NCI-H82 treated with DMSO at 0.1 percent for 48 hours (cell line): ENCODE data around the gene DTX4.
A peak's percentile ranks its signal among the peaks of the same experiment; 100 is the strongest.

Experiments used
- DNase-seq: peaks from one replicate; lab custom pipeline; 2025; ENCODE audit not compliant: unreplicated experiment; lab: John Stamatoyannopoulos, UW

Gene DTX4

DNA sequence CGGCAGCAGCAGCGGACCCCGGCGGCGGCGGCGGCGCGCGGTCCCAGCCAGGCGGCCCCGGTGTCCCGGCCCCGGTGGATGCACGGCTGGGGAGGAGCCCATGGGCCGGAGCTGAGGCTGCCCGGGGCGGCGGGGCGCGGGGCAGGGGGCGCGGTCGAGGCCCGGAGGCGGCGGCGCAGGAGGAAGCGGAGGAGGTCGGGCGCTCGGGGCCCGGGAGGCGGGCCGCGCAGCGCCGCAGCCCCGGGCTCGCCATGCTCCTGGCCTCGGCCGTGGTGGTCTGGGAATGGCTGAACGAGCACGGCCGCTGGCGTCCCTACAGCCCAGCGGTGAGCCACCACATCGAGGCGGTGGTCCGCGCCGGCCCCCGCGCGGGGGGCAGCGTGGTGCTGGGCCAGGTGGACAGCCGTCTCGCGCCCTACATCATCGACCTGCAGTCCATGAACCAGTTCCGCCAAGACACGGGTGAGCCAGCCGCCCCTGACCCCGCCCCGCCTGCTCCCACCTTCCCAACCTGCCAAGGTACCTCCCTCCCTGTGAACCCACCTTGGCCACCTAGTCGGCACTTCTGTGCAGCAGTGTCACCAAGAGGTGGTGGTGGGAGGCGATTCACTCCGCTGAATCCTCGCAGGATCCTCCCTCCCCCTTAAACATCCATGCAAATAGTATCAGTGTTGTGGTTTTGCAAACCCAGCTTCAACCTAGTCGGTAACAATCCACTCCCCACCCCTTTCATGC is 580 bp downstream of the DTX4 start:
- no peak for DNase-seq

- peak; percentile 2 for DNase-seq
Measured at GRCh38 chr11:59173080-59173963, 1.4 kb downstream of the DTX4 start.

GRCh38 chr11:59173964-59174663 is 2.2 kb downstream of the DTX4 start:
- peak; percentile 1 for DNase-seq

- DNase-seq: no peak
Measured at GRCh38 chr11:59174664-59175033, 2.7 kb downstream of the DTX4 start.

GRCh38 chr11:59175091-59175501 is 3.2 kb downstream of the DTX4 start:
- DNase-seq: peak; percentile 31

- no peak for DNase-seq
Measured at GRCh38 chr11:59176330-59176729, 4.4 kb downstream of the DTX4 start.

DNA sequence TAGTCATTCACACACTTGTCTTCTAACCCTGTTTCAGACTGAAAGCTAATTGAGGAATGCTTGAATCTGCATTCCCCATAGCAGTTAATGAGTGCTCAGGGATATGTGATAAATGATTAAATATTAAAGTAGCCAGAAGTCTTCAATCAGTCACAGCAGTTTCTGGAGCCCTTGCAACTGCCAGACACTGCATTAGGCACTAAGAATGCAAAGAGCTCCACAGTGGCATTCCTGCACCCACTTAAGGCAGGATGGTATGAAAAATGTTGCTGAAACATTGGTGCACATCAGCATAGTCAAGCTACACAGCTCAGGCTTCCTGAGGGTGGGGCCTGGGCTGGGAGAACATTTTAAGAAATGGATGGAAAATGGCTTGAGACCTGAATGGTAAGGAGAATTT is 6.5 kb downstream of the DTX4 start:
- DNase-seq: no peak

DNA sequence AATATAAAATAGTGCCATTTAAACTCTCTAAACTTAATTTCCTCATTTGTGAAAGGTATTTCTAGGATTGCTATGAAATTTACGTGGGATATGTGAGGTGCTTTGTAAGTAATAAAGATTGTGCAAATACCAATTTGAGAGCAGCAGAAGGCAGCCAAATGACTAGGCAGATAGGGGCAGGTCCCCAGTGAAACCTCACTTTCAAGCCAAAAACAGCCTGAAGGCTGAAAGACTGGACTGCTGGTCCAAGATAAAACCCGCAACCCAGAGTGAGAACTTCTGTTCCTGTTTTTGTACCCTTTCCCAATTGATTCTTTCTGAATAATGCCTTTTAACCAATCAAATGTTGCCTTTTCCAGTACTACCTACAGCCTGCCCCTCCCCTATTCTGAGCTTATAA is 7.2 kb downstream of the DTX4 start:
- no peak for DNase-seq

DNA sequence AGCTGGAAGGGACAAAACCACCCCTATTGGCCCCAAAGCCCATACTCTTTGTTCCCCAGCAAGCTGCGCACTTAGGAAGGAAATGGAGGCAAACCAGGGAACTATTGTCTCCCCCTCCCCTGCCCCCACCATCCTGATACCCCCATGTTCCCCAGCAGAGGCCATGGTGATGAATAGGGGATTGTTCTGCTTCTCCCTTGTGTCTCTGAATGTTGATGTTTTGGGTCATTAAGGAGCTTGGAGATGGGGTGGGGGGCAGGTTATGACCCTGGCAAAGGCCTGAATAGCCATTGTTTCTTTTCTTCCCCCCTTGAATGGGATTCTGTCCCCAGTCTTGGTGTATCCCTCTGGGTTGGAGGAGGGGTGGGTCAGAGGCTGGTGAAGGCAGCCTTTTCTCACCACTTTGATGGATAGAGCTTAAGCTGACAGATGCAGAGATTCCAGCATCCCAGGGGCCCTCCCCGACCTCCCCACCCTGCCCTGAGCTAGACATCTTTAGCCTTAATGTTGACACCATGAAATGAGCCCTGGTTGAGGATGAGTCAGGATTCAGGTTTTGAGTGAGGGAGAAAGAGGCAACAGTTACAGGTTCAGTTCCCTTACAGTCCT is 8.3 kb downstream of the DTX4 start:
- DNase-seq: no peak

- DNase-seq: no peak
Measured at GRCh38 chr11:59180907-59181306, 9.0 kb downstream of the DTX4 start.

DNA sequence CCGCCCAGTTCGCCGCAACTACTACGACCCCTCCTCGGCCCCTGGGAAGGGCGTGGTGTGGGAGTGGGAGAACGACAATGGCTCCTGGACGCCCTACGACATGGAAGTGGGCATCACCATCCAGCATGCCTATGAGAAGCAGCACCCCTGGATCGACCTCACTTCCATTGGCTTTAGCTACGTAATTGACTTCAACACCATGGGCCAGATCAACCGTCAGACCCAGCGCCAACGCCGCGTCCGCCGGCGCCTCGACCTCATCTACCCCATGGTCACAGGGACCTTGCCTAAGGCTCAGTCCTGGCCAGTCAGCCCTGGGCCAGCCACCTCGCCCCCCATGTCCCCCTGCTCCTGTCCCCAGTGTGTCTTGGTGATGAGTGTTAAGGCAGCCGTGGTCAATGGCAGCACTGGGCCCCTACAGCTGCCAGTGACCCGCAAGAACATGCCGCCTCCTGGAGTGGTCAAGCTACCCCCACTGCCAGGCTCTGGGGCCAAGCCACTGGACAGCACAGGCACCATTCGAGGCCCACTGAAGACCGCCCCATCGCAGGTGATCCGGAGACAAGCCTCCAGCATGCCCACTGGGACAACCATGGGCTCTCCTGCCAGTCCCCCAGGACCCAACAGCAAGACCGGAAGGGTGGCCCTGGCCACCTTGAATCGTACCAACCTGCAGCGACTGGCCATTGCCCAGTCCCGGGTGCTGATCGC is 10.0 kb downstream of the DTX4 start:
- no peak for DNase-seq

DNA sequence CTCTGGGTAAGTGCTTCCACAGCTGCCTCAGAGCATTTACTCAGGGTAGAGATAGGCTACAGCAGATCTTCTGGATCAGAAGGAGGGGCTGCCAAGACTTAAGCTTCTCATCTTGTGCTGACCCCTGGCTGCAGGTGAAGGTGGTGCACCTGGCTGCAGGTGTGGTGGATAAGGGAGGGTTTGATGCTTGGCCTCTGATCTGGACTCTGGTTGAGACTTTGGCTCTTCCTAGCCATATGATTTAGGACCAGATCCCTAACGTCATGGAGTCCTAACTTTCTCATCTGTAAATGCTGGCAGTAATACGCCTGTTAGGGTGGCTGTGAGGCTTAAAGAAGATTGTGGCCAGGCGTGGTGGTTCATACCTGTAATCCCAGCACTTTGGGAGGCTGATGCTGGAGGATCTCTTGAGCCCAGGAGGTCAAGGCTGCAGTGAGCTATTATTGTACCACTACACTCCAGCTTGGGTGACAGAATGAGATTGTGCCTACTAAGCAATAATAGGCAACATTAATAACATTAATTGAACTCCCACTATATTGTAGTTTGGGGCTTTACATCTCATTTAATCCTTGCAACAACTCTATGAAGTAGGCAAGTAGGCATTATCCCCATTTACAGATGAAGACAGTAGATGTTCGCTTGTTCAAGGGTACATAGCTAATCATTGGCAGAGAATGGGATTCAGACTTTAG is 10.7 kb downstream of the DTX4 start:
- DNase-seq: no peak

GRCh38 chr11:59183771-59184170 is 11.8 kb downstream of the DTX4 start:
- no peak for DNase-seq

- no peak for DNase-seq
Measured at GRCh38 chr11:59184691-59185339, 12.9 kb downstream of the DTX4 start.

- no peak for DNase-seq
Measured at GRCh38 chr11:59185386-59185945, 13.5 kb downstream of the DTX4 start.

DNA sequence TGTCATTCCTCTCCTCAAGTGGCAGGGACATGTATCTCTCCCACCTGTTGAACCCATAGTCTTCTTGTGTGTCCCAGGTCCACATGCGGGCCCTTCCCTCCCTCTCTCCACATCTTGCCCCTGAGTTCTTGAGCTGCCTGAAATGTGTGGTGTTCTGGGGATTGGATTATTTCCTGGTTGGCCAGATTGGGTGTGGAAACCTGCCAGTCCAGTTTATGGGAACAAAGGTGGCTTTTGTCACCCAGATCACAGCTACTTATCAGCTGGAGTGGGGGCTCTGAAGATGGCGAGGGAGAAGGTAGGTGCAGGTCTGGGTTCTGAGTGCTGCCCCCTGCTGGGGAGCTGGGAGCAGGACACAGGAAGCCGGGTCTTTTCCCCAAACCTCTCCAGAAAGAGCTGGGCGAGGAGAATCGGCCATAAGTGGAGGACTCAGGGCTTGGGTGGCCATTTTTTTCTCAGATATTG is 14.2 kb downstream of the DTX4 start:
- no peak for DNase-seq

GRCh38 chr11:59187035-59187434 is 15.1 kb downstream of the DTX4 start:
- no peak for DNase-seq

DNA sequence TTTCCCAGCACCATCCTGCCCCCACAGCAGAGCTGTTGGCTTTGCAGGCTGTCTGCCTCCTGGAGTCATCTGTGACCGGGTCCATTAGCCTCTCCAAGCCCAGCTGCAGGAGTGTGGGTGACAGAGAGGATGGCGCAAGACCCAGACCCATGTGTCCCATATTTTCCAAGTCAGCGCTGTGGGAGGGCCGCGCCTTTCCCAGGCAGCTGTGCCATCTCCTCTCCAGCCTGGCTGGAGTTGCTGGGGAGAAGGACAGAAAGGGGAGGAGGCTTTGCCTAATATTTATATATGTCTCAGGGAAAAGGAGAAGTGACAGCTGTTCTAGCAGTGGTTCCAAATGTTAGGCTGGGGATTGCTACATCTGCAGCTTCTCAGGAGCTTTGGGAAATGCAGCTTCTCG is 15.7 kb downstream of the DTX4 start:
- no peak for DNase-seq

GRCh38 chr11:59188954-59189353 is 17.0 kb downstream of the DTX4 start:
- DNase-seq: no peak
